GM23338 (cell line): ENCODE measurements around the gene ASPM. TPM values are rescaled to one million over a fixed set of nuclear protein-coding genes. Genes with fewer than 3 reads are reported as not detected.

Experiments used
- ATAC-seq: fragments of 200-7000 bp; cut with Tn5 transposase; 3 replicates; pipeline ENCODE4 v1.9.1; 2020
- DNase-seq: peaks from one replicate; pipeline ENCODE4 v3.0.0-alpha.2; 2015; ENCODE audit warnings: low spot score
- H2AFZ ChIP-seq: fragments of 200-600 bp; sonication (generic); 2 replicates; pipeline ENCODE4 v1.8.0; 2016; ENCODE audit warnings: antibody characterized with exemption, mild to moderate bottlenecking, moderate library complexity
- H3F3A ChIP-seq: fragments of 200-600 bp; sonication (generic); replicated peaks from 2 replicates; pipeline ENCODE4 v1.8.0; 2017; ENCODE audit warnings: antibody characterized with exemption, mixed run types, low read depth
- H3K27ac ChIP-seq: fragments of 200-600 bp; sonication (generic); 2 replicates; pipeline ENCODE4 v1.6.1; 2016; ENCODE audit warnings: low read depth
- H3K27me3 ChIP-seq: fragments of 200-600 bp; sonication (generic); 2 replicates; pipeline ENCODE4 v1.8.0; 2016; ENCODE audit warnings: mild to moderate bottlenecking, mixed run types, moderate library complexity; ENCODE audit not compliant: insufficient read depth
- H3K36me3 ChIP-seq: fragments of 200-600 bp; sonication (generic); 2 replicates; pipeline ENCODE4 v1.8.0; 2016; ENCODE audit warnings: mild to moderate bottlenecking; ENCODE audit not compliant: insufficient read depth
- H3K4me1 ChIP-seq: fragments of 200-600 bp; sonication (generic); 2 replicates; pipeline ENCODE4 v1.8.0; 2016; ENCODE audit warnings: mild to moderate bottlenecking, moderate library complexity; ENCODE audit not compliant: insufficient read depth
- H3K4me2 ChIP-seq: fragments of 200-600 bp; sonication (generic); 2 replicates; pipeline ENCODE4 v1.7.1; 2017; ENCODE audit warnings: mixed run types
- H3K4me3 ChIP-seq: fragments of 200-600 bp; sonication (generic); 2 replicates; pipeline ENCODE4 v1.6.1; 2016; ENCODE audit warnings: mixed run types
- H3K79me2 ChIP-seq: fragments of 200-600 bp; sonication (generic); replicated peaks from 2 replicates; pipeline ENCODE4 v1.8.0; 2017; ENCODE audit warnings: mild to moderate bottlenecking; ENCODE audit not compliant: insufficient read depth
- H3K9me2 ChIP-seq: fragments of 200-600 bp; sonication (generic); 2 replicates; pipeline ENCODE4 v1.8.0; 2017; ENCODE audit not compliant: insufficient read depth
- H4K20me1 ChIP-seq: fragments of 200-600 bp; sonication (generic); replicated peaks from 2 replicates; pipeline ENCODE4 v1.8.0; 2017; ENCODE audit warnings: mild to moderate bottlenecking; ENCODE audit not compliant: insufficient read depth
- H3K27ac Mint-ChIP-seq: 2 replicates; pipeline ENCODE4 v1.8.0; 2020; ENCODE audit warnings: inconsistent platforms, mild to moderate bottlenecking, moderate library complexity, mixed read lengths
- H3K27me3 Mint-ChIP-seq: 3 replicates; pipeline ENCODE4 v1.8.0; 2022; ENCODE audit warnings: low read depth, mild to moderate bottlenecking, moderate library complexity, mixed read lengths, inconsistent platforms; ENCODE audit not compliant: insufficient read depth, poor library complexity
- H3K36me3 Mint-ChIP-seq: 3 replicates; pipeline ENCODE4 v1.8.0; 2021; ENCODE audit warnings: low read depth, mild to moderate bottlenecking, inconsistent platforms, moderate library complexity, mixed read lengths
- H3K4me1 Mint-ChIP-seq: 3 replicates; pipeline ENCODE4 v1.8.0; 2020; ENCODE audit warnings: mild to moderate bottlenecking, inconsistent platforms, mixed read lengths
- H3K4me3 Mint-ChIP-seq: 3 replicates; pipeline ENCODE4 v1.8.0; 2021; ENCODE audit warnings: moderate library complexity, mild to moderate bottlenecking, inconsistent platforms, mixed read lengths
- H3K9me3 Mint-ChIP-seq: 3 replicates; pipeline ENCODE4 v1.8.0; 2020; ENCODE audit warnings: moderate library complexity, mild to moderate bottlenecking, inconsistent platforms, mixed read lengths
- CREB1 ChIP-seq: fragments of 250-450 bp; sonication (Bioruptor Pico); IDR thresholded peaks from 2 replicates; pipeline ENCODE4 v1.5.0; 2020; ENCODE audit warnings: low read depth, mild to moderate bottlenecking, moderate library complexity
- CTCF ChIP-seq, 2 experiments: fragments of 200-600 bp in 1 of 2; sonication (generic) in 1 of 2; conservative IDR thresholded peaks; 2 replicates each; pipeline versions ENCODE4 v1.5.1 to v1.6.1; 2016 to 2017; ENCODE audit warnings: antibody characterized with exemption in 2 of 2, low read depth in 2 of 2, mild to moderate bottlenecking in 2 of 2, moderate library complexity in 1 of 2
- ETS1 ChIP-seq: IDR thresholded peaks from 2 replicates; pipeline ENCODE4 v1.6.1; 2016; ENCODE audit warnings: antibody characterized with exemption
- EZH2 ChIP-seq: fragments of 200-600 bp; sonication (generic); IDR thresholded peaks from one replicate; pipeline ENCODE4 v1.8.0; 2017; ENCODE audit warnings: antibody characterized with exemption, mild to moderate bottlenecking, low read depth; ENCODE audit not compliant: unreplicated experiment
- EZH2phosphoT487 ChIP-seq: fragments of 200-600 bp; sonication (generic); IDR thresholded peaks from one replicate; pipeline ENCODE4 v1.8.1; 2018; ENCODE audit warnings: antibody characterized with exemption; ENCODE audit not compliant: unreplicated experiment
- JUNB ChIP-seq: IDR thresholded peaks from one replicate; pipeline ENCODE4 v1.6.1; 2016; ENCODE audit warnings: antibody characterized with exemption; ENCODE audit not compliant: unreplicated experiment
- NANOG ChIP-seq: IDR thresholded peaks from 2 replicates; pipeline ENCODE4 v1.6.1; 2016; ENCODE audit warnings: antibody characterized with exemption, borderline replicate concordance
- POLR2AphosphoS5 ChIP-seq: IDR thresholded peaks from 2 replicates; pipeline ENCODE4 v1.6.1; 2016; ENCODE audit warnings: antibody characterized with exemption, low read depth
- REST ChIP-seq: IDR thresholded peaks from one replicate; pipeline ENCODE4 v1.6.1; 2018; ENCODE audit warnings: antibody characterized with exemption; ENCODE audit not compliant: unreplicated experiment
- STAT1 ChIP-seq: IDR thresholded peaks from one replicate; pipeline ENCODE4 v1.6.1; 2016; ENCODE audit warnings: antibody characterized with exemption; ENCODE audit not compliant: unreplicated experiment
- ZNF114 ChIP-seq: fragments of 250-450 bp; sonication (Bioruptor Pico); IDR thresholded peaks from 2 replicates; pipeline ENCODE4 v1.5.0; 2020; ENCODE audit warnings: mild to moderate bottlenecking, moderate library complexity
- ZNF331 ChIP-seq: fragments of 250-450 bp; sonication (Bioruptor Pico); IDR thresholded peaks from 2 replicates; pipeline ENCODE4 v1.5.0; 2020; ENCODE audit warnings: low read depth, mild to moderate bottlenecking, moderate library complexity
- ZNF462 ChIP-seq: fragments of 250-450 bp; sonication (Bioruptor Pico); IDR thresholded peaks from 2 replicates; pipeline ENCODE4 v1.5.0; 2020; ENCODE audit warnings: mild to moderate bottlenecking, moderate library complexity
- polyA plus RNA-seq: library from polyadenylated mRNA; unstranded; fragments of >200 nt; fragmentation: Nextera tagmentation; extraction: Ambion mirVana; gene quantifications from 2 replicates; pipeline ENCODE4 v1.2.1, GENCODE V29; 2016
- total RNA-seq: library from RNA; depleted of rRNA; stranded (reverse); fragments of >200 nt; shearing (Covaris generic); gene quantifications from 2 replicates; pipeline ENCODE4 v1.2.3, GENCODE V29; 2014

The ASPM gene
- total and polyA plus RNA-seq, 2 experiments from 2014 or later = 36.8 to 64.9 TPM

GRCh38 chr1:197182716-197183115 lies 36.2 kb upstream of the ASPM start:
- no peak overlapping the region for H2AFZ ChIP-seq
- H3K4me3 ChIP-seq = no peak overlapping the region
- no peak overlapping the region for H3K4me2 ChIP-seq
- ATAC-seq = no peak
- DNase-seq = no peak
- H3K79me2 ChIP-seq = no peaks in the 10 kb centered on the region
- Mint-ChIP-seq H3K4me1 (no peaks in the 10 kb centered on the region), H3K36me3 (peaks cover 24% of the 10 kb centered on the region), H3K27ac (no peak overlapping the region), H3K4me3 (no peak overlapping the region), H3K27me3 (no peaks in the 10 kb centered on the region), H3K9me3 (no peaks in the 10 kb centered on the region)
- 0 out of 2 replicates have a peak, but pooled peaks cover 3% of the 10 kb centered on the region for H4K20me1 ChIP-seq
- no peaks in the 10 kb centered on the region for H3K27me3 ChIP-seq
- H3K36me3 ChIP-seq = peaks cover 22% of the 10 kb centered on the region
- H3K4me1 ChIP-seq = no peaks in the 10 kb centered on the region
- no peak overlapping the region for H3K27ac ChIP-seq
- TF ChIP-seq ZNF462 = no peak
- TF ChIP-seq CREB1 (CRISPR knock-in tag) = no peak
- TF ChIP-seq REST = no peak
- no peak for TF ChIP-seq NANOG
- TF ChIP-seq ZNF114 (CRISPR knock-in tag) = no peak
- no peak for TF ChIP-seq STAT1
- TF ChIP-seq EZH2 = no peak
- TF ChIP-seq ZNF331 = no peak
- TF ChIP-seq POLR2AphosphoS5 = no peak
- no peak for TF ChIP-seq EZH2phosphoT487
- TF ChIP-seq CTCF (conservative IDR thresholded peaks at IDR 0.05; ENCODE audit: low read depth in 2 of 2) = no peak
- TF ChIP-seq JUNB = no peak
- TF ChIP-seq ETS1 = no peak
- H3K9me2 ChIP-seq = no peaks in the 10 kb centered on the region
- H3F3A ChIP-seq = no peaks in the 10 kb centered on the region
